Activated T-helper 1 cell treated with Interleukin-2 at 50 U/mL for 16 hours (primary cell): ENCODE measurements around the gene NUPR2.
A peak's percentile ranks its signal among the peaks of the same experiment; 100 is the strongest.
"Not testable (repeated sequence)": the region's sequence is repeated elsewhere in the genome, so short reads cannot be mapped to it uniquely, and the experiment has no call there.

ENCODE experiments used
- DNase-seq: peaks from one replicate; pipeline ENCODE4 v3.0.0-alpha.2; 2020; ENCODE audit warnings: low read depth

NUPR2 gene

GRCh38 chr7:56086761-56087160 lies 29.5 kb downstream of the NUPR2 start:
- no peak for DNase-seq

- DNase-seq, result no peak
These were observed 32.9 kb downstream of the NUPR2 start for GRCh38 chr7:56083150-56083785.

GRCh38 chr7:56081626-56082340 lies 34.4 kb downstream of the NUPR2 start:
- no peak for DNase-seq

- not testable (repeated sequence) for DNase-seq
These were observed 35.3 kb downstream of the NUPR2 start for GRCh38 chr7:56080726-56081435.

GRCh38 chr7:56079450-56080185 lies 36.6 kb downstream of the NUPR2 start:
- no peak for DNase-seq

GRCh38 chr7:56078196-56078595 lies 38.0 kb downstream of the NUPR2 start:
- no peak for DNase-seq

- DNase-seq, result no peak
These were observed 38.5 kb downstream of the NUPR2 start for GRCh38 chr7:56077681-56078080.

GRCh38 chr7:56074371-56074791 lies 41.8 kb downstream of the NUPR2 start:
- peak; percentile 27 for DNase-seq

- not testable (repeated sequence) for DNase-seq
These were observed 49.8 kb downstream of the NUPR2 start for GRCh38 chr7:56066376-56066775.
